Esophagus (tissue), 2 donors: ENCODE data around the gene ABCF2. TPM values are rescaled to one million over a fixed set of nuclear protein-coding genes. Genes with fewer than 3 reads are reported as not detected.

Experiments used
- H3K27ac ChIP-seq, 2 donors: one replicate each; pipeline ENCODE4 v1.5.1; 2013; ENCODE audit warnings: low read depth in 2 of 2, mild to moderate bottlenecking in 2 of 2, inconsistent platforms in 1 of 2, low read length in 1 of 2, moderate library complexity in 1 of 2
- H3K27me3 ChIP-seq, 2 donors: one replicate each; pipeline ENCODE4 v1.6.1; 2013; ENCODE audit warnings: low read length in 2 of 2, control low read depth in 1 of 2, mild to moderate bottlenecking in 1 of 2; ENCODE audit not compliant: insufficient read depth in 2 of 2, control insufficient read depth in 1 of 2
- H3K36me3 ChIP-seq, 2 donors: one replicate each; pipeline ENCODE4 v1.6.1; 2013; ENCODE audit warnings: low read length in 1 of 2; ENCODE audit not compliant: control insufficient read depth in 2 of 2, insufficient read depth in 2 of 2
- H3K4me1 ChIP-seq, 2 donors: one replicate each; pipeline ENCODE4 v1.6.1; 2013; ENCODE audit warnings: low read length in 1 of 2; ENCODE audit not compliant: control insufficient read depth in 2 of 2, insufficient read depth in 2 of 2
- H3K4me3 ChIP-seq, 2 donors: one replicate each; pipeline ENCODE4 v1.5.1; 2013; ENCODE audit warnings: low read length in 2 of 2, mild to moderate bottlenecking in 2 of 2, low read depth in 1 of 2, moderate library complexity in 1 of 2
- H3K9me3 ChIP-seq, 2 donors: one replicate each; pipeline ENCODE4 v1.6.1; 2013; ENCODE audit warnings: mild to moderate bottlenecking in 2 of 2, low read depth in 1 of 2, low read length in 1 of 2, moderate library complexity in 1 of 2; ENCODE audit not compliant: control insufficient read depth in 2 of 2, insufficient read depth in 1 of 2
- WGBS, 2 donors: extraction: QIAGEN DNeasy Blood & Tissue Kit; methylation state at CpG; one replicate each; pipeline ENCODE4 v1.1.7; 2013; 5-methylcytosine and 5-hydroxymethylcytosine counted together
- polyA plus RNA-seq, 2 donors: library from polyadenylated mRNA; stranded (reverse); fragments of 200-250 nt; gene quantifications; one replicate each; pipeline ENCODE4 v1.2.3, GENCODE V29; 2013
- donor health status: healthy with polysubstance abuse.
- donor health status: Bipolar disorder and iron deficiency.

The ABCF2 gene
- polyA plus RNA-seq, 2 donors = 8.6 to 19.8 TPM

GRCh38 chr7:151254316-151254715, 27.3 kb upstream of the ABCF2 start:
- WGBS, 2 donors = 64 to 72% methylated on average over 7 of the region's 7 CpGs
- H3K27ac ChIP-seq = no peak overlapping the region
- H3K27me3 ChIP-seq = no peaks in the 10 kb centered on the region
- H3K4me1 ChIP-seq = peaks cover 2 to 3% of the 10 kb centered on the region in 2 donors
- no peaks in the 10 kb centered on the region for H3K36me3 ChIP-seq
- H3K9me3 ChIP-seq = no peaks in the 10 kb centered on the region
- H3K4me3 ChIP-seq = no peak overlapping the region

DNA sequence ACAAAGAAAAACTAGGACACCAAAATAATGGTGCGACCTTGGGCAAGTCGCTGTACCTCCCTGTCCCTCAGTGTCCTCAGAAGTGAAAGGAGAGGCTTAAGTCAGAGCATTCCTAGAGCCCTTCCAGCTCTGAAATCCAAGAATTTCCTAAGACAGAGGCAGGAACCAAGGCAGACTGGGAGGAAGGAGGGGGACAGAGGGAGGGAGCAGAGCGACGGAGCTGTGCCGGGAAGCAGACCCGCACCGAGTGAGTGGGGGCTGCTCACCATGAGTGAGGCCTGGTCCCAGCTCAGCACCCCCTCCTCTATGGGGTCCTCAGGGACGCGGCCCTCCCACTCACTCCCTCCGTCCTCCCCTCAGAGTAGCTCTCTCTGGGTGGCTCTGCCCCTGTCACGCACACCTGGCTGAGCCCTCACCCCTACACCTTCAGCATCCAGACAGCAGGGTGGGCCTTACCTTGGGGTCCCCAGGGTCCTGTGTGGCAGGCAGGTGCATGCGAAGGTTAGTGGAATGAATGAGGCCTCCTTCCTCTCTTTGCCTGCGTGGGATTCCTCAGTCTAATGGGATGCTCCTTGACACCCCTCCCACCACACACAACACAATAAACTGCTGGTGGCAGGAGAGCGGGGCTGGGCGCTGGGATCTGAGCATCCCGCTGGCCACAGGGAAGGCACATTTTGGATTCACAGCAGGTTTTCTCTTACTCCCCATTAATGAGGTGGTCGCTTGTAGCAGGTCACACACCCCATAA, 26.1 kb upstream of the ABCF2 start:
- WGBS, 2 donors = 68 to 73% methylated on average over 17 of the region's 17 CpGs
- H3K9me3 ChIP-seq = no peaks in the 10 kb centered on the region
- peak overlapping the region in 1 of 2 donors; percentile 74 for H3K27ac ChIP-seq
- no peaks in the 10 kb centered on the region for H3K27me3 ChIP-seq
- H3K4me1 ChIP-seq = peaks cover 2 to 7% of the 10 kb centered on the region in 2 donors
- no peak overlapping the region for H3K4me3 ChIP-seq
- H3K36me3 ChIP-seq = no peaks in the 10 kb centered on the region

GRCh38 chr7:151252561-151252835, 25.5 kb upstream of the ABCF2 start:
- Histone ChIP-seq H3K27ac (peak overlapping the region; percentile 74 to 76), H3K36me3 (no peaks in the 10 kb centered on the region), H3K27me3 (no peaks in the 10 kb centered on the region), H3K4me3 (peak overlapping the region; percentile 42 to 49), H3K4me1 (peaks cover 2 to 10% of the 10 kb centered on the region in 2 donors), H3K9me3 (no peaks in the 10 kb centered on the region)
- WGBS, 2 donors = 28 to 46% methylated on average over 6 to 9 of the region's 9 CpGs

- Histone ChIP-seq H3K36me3 (no peaks in the 10 kb centered on the region), H3K27ac (peak overlapping the region; percentile 74 to 76), H3K4me3 (peak overlapping the region; percentile 42 to 49), H3K9me3 (no peaks in the 10 kb centered on the region), H3K27me3 (no peaks in the 10 kb centered on the region), H3K4me1 (peaks cover 2 to 13% of the 10 kb centered on the region in 2 donors)
- WGBS, 2 donors = 3 to 4% methylated on average over 49 to 79 of the region's 79 CpGs
Observed at GRCh38 chr7:151251689-151252560, 24.9 kb upstream of the ABCF2 start.

DNA sequence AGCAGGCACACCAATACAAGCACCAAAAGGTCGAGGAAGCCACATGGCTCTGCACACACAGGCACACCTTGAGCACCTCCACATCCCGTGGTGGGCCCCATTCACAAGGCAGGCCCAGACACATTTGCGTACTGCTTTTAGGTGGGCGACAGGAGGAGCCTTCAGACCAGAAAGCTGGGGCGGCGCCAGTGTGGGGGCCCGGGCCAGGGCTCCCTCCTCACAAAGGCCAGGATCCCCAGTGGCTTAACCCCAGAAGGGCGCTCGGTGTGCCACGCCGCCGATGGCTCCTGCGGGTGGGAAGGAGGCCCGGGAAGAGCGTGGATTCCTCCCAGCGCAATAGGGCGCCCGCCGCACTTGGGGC, 24.3 kb upstream of the ABCF2 start:
- peak overlapping the region; percentile 42 to 49 for H3K4me3 ChIP-seq
- H3K27me3 ChIP-seq = no peaks in the 10 kb centered on the region
- H3K4me1 ChIP-seq = peaks cover 2 to 15% of the 10 kb centered on the region in 2 donors
- no peaks in the 10 kb centered on the region for H3K36me3 ChIP-seq
- peak overlapping the region; percentile 74 to 76 for H3K27ac ChIP-seq
- no peaks in the 10 kb centered on the region for H3K9me3 ChIP-seq
- 5% methylated on average over 14 to 19 of the region's 19 CpGs for WGBS, 2 donors

- H3K4me1 ChIP-seq = peaks cover 2 to 19% of the 10 kb centered on the region in 2 donors
- no peaks in the 10 kb centered on the region for H3K9me3 ChIP-seq
- no peak overlapping the region for H3K4me3 ChIP-seq
- WGBS, 2 donors = 64 to 73% methylated on average over 7 of the region's 7 CpGs
- peak overlapping the region; percentile 12 to 85 for H3K27ac ChIP-seq
- H3K27me3 ChIP-seq = no peaks in the 10 kb centered on the region
- no peaks in the 10 kb centered on the region for H3K36me3 ChIP-seq
Observed at GRCh38 chr7:151250181-151251132, 23.5 kb upstream of the ABCF2 start.

GRCh38 chr7:151249732-151250072, 22.7 kb upstream of the ABCF2 start:
- WGBS, 2 donors = 15 to 17% methylated on average over 4 to 5 of the region's 5 CpGs
- Histone ChIP-seq H3K4me3 (no peak overlapping the region), H3K4me1 (peaks cover 2 to 21% of the 10 kb centered on the region in 2 donors), H3K27ac (peak overlapping the region; percentile 79 to 85), H3K27me3 (no peaks in the 10 kb centered on the region), H3K9me3 (no peaks in the 10 kb centered on the region), H3K36me3 (no peaks in the 10 kb centered on the region)

DNA sequence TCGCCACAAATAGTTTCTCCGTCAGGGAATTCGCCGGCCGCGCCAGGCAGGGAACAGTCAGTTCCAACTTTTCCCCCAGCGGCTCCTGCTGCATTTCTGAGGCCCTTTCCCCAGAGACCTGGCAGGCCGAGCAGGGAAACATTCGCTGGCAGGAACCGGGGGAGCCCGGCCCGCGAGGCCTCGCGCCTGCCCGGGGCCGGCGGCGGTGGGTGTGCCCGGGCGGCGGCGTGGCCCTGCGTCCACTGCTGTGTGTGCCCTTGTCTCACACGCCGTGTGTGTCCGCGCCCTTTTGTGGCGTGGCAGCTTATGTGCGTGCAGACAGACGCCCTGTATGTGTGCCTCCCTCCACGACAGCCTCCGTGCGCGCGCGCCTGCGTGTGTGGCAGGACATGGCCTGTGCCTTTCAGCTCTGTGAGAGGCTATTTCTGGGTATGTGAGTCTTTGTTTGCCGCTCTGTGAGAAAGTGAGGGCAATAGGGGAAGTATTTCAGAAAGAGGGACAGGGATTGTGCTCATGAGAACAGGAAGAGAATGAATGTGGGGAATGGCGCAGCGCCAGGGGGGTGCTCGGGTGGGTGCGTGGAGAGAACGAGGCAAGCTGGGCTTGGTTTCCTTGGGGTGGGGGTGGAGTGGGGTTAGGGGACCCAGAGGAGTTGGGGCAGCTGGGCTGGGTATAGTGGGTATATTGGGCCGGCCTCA, 22.2 kb upstream of the ABCF2 start:
- Histone ChIP-seq H3K4me3 (peak overlapping the region; percentile 50 to 53), H3K36me3 (no peaks in the 10 kb centered on the region), H3K9me3 (no peaks in the 10 kb centered on the region), H3K27me3 (no peaks in the 10 kb centered on the region), H3K27ac (peak overlapping the region; percentile 79 to 85), H3K4me1 (peaks cover 3 to 21% of the 10 kb centered on the region in 2 donors)
- 3 to 5% methylated on average over 43 to 45 of the region's 45 CpGs for WGBS, 2 donors
